ENCODE results near the gene ENPP1.

Gene ENPP1

DNA sequence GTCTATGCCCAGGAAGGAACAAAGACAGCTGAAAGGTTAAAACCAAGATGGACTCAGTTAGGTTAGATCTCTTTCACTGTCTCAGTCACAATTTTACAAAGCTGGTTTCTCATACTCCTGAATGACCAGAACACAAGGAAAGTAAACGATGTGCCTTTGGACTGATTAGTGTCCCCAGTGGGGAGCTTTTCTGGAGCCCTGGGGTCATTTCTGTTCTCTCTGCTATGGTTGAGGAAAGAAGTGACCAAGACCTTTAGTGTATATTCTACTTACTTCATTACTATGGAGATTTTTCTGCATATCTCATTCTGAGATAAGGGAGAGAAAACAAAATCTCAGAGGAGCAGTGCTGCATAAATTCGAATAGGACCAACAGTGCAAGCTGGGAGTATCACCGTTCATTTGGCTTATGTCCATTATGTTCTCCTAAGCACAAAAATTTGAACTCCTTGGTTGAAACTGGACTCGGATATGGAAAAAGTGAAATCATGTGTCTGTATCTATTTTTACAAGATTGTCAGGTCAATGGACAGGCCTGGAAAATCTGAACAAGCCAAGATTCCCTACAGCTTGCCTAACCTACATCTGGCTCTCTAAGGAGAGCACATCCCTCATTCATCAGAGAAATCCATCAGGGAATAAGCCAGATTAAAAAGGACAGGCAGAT is 34.4 kb upstream of the ENPP1 start:
- no peak for TF ChIP-seq POLR2A (IDR thresholded peaks at IDR 0.05; ENCODE audit: low read depth, low read length)
- DNase-seq (ENCODE audit: insufficient read length, low spot score) (no peak), FAIRE-seq (no peak)

GRCh38 chr6:131775886-131776285 is 31.9 kb upstream of the ENPP1 start:
- no peak for TF ChIP-seq POLR2A (IDR thresholded peaks at IDR 0.05; ENCODE audit: low read depth, low read length)
- FAIRE-seq: no peak
- no peak for DNase-seq (ENCODE audit: insufficient read length, low spot score)

DNA sequence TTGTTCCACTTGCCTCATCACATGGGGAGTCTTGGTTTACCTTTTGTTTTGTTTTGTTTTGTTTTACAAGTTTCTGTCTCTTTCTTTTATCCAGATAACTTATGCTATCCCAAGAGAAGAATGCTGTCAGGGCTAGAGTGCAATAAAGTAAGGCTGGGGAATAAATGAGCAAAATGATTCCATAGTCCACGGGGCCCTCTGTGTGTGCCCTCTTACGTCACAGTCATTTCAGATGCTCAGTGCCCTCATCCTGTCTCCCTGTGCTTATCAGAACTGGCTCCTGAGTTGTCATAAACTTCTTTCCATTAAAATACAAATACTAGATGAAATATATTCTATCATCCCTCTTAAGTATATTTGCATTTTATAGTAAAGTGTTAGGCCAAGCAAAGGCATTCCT is 30.8 kb upstream of the ENPP1 start:
- no peak for TF ChIP-seq POLR2A (IDR thresholded peaks at IDR 0.05; ENCODE audit: low read depth, low read length)
- FAIRE-seq: no peak
- DNase-seq (ENCODE audit: insufficient read length, low spot score): no peak

DNA sequence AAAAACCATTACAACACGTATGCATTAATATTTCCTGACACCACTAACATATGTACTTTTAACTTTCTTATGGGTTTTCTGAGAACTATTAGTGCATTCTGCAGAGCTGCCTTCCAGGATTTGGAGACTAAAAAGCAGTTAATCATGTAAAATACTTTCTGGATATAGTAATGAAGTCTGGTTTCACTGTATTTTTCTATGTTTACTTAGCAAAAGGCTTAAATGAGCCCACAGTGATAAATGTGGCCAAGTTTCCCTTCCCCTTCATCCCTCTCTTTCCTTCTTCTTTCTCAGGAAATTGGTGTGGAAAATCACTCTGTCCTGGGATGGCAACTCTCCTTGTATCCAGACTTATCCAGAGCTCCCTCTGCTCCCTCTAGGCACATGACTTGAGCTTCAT is 29.7 kb upstream of the ENPP1 start:
- no peak for FAIRE-seq
- DNase-seq (ENCODE audit: insufficient read length, low spot score): no peak
- TF ChIP-seq POLR2A (IDR thresholded peaks at IDR 0.05; ENCODE audit: low read depth, low read length): no peak

DNA sequence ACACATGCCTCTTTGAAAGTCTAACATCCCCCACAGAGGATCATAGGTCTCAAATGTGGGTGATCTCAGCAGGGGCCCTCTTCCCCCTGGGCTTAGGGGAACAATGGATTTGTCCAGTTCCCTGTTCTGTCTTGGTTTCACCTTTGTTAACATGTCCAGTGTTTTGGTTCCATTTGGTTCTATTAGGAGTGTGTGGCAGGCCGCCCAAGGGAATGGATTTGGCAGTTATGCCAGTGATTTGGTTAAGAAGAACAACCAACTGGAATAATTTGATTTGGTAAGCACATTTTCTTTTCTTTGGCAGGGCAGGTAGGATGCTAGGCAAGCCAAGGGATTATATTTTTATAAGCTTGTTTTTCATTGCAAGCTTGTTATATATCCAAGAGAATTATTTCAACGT is 28.5 kb upstream of the ENPP1 start:
- DNase-seq (ENCODE audit: insufficient read length, low spot score): no peak
- no peak for TF ChIP-seq POLR2A (IDR thresholded peaks at IDR 0.05; ENCODE audit: low read depth, low read length)
- no peak for FAIRE-seq

- no peak for FAIRE-seq
- DNase-seq (ENCODE audit: insufficient read length, low spot score): no peak
- TF ChIP-seq POLR2A (IDR thresholded peaks at IDR 0.05; ENCODE audit: low read depth, low read length): no peak
Measured at GRCh38 chr6:131780600-131780999, 27.2 kb upstream of the ENPP1 start.

DNA sequence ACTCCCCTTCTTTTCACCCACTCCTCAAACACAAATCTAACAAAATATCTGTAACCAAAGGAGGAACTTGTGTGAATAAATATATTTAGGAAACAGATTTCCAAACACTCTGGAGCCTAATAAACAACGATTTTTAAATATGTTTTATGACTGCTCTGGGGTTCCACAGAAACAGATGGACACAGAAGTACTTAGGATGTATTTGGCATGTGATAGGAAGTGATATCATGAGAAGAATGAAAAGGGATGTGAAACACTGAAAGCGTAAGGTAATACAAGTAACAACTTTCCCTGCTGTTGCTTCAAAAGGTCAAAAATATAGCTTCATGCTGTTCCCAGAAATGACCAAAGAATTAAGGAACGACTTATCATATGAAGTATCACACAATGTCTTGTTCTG is 26.1 kb upstream of the ENPP1 start:
- no peak for FAIRE-seq
- no peak for TF ChIP-seq POLR2A (IDR thresholded peaks at IDR 0.05; ENCODE audit: low read depth, low read length)
- no peak for DNase-seq (ENCODE audit: insufficient read length, low spot score)

DNA sequence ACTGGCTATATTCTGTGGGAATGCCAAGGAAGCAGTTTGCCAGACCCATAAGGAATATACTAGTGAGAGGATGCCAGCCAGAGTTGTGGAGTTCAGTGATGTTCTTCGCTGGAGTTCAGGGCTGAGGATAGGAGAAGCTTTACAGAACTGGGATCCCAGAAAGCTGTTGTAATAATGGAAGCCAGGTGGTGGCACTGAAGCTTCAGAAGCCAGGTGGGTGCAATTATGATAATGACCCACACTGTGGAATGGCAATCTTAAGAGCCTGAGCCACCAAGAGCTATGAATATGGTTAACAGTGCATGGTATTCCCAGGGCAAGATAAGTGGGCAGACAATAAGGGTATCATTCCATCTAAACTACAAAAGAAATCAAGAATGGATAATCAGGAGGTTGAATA is 25.1 kb upstream of the ENPP1 start:
- no peak for TF ChIP-seq POLR2A (IDR thresholded peaks at IDR 0.05; ENCODE audit: low read depth, low read length)
- FAIRE-seq: no peak

GRCh38 chr6:131784561-131784960 is 23.3 kb upstream of the ENPP1 start:
- no peak for FAIRE-seq

More for the DNA sequence above, 25.1 kb upstream of the ENPP1 start:
- no peak for DNase-seq (ENCODE audit: insufficient read length, low spot score)

DNA sequence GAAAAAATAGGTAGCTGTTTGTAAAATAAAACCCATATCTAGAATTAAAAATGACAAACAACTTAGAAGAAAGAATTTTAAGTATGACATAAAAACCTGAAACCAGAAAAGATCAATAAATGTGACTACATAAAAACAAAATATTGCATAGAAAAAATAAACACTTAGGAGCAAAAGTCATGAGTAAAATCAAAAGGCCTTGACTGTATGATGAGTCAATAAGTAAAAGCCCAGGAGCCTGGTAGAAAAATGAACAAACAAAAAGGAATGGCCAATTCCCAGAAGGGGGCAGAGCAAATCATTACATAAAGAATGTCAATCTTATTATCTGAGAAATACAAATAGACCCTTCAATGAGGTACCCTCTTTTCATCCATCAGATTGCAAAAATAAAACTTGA is 20.7 kb upstream of the ENPP1 start:
- DNase-seq (ENCODE audit: insufficient read length, low spot score) (no peak), FAIRE-seq (no peak)
- no peak for TF ChIP-seq POLR2A (IDR thresholded peaks at IDR 0.05; ENCODE audit: low read depth, low read length)

More at GRCh38 chr6:131784561-131784960, 23.3 kb upstream of the ENPP1 start:
- TF ChIP-seq POLR2A (IDR thresholded peaks at IDR 0.05; ENCODE audit: low read depth, low read length): no peak
- no peak for DNase-seq (ENCODE audit: insufficient read length, low spot score)

DNA sequence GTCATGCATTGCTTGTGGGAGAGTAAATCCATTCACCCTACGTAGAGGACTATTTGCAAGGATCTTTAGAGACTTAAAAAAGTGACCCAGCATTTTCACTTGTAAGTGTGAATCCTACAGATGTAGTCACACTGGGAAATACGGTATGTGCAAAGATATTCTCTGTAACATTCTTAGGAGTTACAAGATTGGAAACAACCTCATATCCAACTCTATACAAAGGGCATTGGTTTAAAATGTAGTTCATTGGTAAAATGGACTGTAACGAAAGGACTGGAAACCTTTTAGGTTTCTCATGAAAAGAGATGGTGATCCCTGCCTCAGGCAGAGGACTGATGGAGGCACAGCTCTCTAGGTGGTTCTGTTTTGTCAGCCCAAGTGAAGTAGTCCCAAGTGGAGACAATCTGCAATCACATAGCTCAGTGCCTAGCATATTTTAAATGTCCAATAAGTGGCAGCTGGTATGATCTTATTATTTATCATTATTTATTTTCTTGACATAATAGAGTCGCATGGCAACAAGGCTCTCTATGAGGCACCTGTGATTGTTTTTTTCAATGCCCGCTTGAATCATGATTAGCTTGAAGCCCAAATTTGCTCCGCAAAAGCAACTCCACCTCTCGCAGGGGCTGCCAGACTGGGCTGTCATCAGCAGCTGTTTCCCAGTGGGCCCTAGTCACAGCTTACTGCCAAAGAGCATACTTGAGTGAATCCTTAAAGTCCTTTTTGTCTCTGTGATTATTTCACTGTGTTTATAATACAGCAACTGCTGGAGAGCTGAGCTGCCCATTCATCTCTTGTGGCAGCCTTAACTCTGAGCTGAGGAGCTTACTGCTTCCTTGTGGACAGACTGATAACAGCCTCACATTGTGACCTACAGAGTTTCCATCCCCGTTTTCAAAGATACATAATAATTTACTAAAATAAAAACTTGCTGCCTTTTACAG is 19.8 kb upstream of the ENPP1 start:
- no peak for DNase-seq (ENCODE audit: insufficient read length, low spot score)
- FAIRE-seq: no peak
- TF ChIP-seq POLR2A (IDR thresholded peaks at IDR 0.05; ENCODE audit: low read depth, low read length): no peak

DNA sequence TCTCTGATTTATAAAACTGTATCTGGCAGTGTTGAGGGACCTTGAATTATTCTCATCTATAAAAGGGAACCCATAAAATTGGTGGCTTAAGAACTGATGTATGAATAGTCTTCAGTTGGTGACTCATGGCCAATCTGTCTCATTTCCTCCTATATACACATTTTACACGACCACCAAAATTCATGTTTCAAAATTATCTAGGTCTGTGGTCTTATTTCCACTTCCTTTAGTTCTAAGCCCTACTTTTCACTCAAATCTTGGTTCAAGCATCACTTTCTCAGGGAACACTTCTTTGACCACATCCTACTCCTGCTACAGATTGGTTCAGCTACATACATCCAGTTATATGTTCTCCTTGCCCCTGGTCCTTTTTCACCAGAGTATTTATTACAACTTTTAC is 18.6 kb upstream of the ENPP1 start:
- no peak for FAIRE-seq
- no peak for TF ChIP-seq POLR2A (IDR thresholded peaks at IDR 0.05; ENCODE audit: low read depth, low read length)
- DNase-seq (ENCODE audit: insufficient read length, low spot score): no peak

GRCh38 chr6:131791476-131791875 is 16.3 kb upstream of the ENPP1 start:
- no peak for TF ChIP-seq POLR2A (IDR thresholded peaks at IDR 0.05; ENCODE audit: low read depth, low read length)
- FAIRE-seq: no peak
- no peak for DNase-seq (ENCODE audit: insufficient read length, low spot score)

DNA sequence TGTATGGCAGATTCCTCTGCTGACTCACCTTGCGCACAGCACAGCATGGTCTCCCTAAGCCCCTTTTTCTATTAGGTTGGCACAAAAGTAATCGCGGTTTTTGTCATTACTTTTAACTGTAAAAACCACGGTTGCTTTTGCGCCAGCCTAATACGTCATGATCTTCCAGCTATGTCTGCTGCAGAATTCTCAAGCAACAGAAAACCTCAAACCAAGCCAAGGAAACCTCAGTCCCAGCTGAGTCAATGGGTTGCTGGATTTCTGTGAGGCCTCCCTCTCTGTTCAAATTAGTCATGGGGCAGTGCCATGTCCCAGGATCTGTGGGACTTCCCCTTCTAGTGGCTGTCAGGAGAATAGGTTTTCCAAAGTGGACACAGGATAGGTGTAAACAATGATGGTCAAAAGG is 15.7 kb upstream of the ENPP1 start:
- peak; percentile 87 for FAIRE-seq
- DNase-seq (ENCODE audit: insufficient read length, low spot score): peak; percentile 32
- TF ChIP-seq POLR2A (IDR thresholded peaks at IDR 0.05; ENCODE audit: low read depth, low read length): no peak

DNA sequence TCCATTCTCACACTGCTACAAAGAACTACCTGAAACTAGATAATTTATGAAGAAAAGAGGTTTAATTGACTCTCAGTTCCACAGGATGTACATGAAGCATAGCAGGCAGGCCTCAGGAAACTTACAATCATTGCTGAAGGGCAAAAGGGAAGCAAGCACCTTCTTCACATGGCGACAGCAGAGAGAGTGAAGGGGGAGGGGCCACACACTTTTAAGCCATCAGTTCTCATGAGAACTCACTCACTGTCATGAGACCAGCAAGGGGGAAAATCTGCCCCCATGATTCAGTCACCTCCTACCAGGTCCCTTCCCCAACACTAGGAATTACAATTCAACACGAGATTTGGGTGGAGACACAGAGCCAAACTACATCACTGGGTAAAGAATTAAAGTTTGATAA is 12.5 kb upstream of the ENPP1 start:
- DNase-seq (ENCODE audit: insufficient read length, low spot score): no peak
- no peak for FAIRE-seq
- no peak for TF ChIP-seq POLR2A (IDR thresholded peaks at IDR 0.05; ENCODE audit: low read depth, low read length)
